Tibial nerve (tissue), 4 donors: ENCODE results near the gene TBC1D14.

Experiments used
- CTCF ChIP-seq, 5 experiments: fragments of 200-600 bp in 3 of 5; fragments of 450-650 bp in 2 of 5; sonication (generic) in 3 of 5; IDR thresholded peaks; one replicate each; pipeline ENCODE4 v1.5.1; 2016 to 2019; ENCODE audit warnings: antibody characterized with exemption in 5 of 5, mild to moderate bottlenecking in 3 of 5, moderate library complexity in 2 of 5
- EP300 ChIP-seq, 2 donors: sonication (generic); formaldehyde crosslinking; IDR thresholded peaks; one replicate each; pipeline ENCODE4 v1.6.1; 2017; ENCODE audit warnings: antibody characterized with exemption in 2 of 2, mild to moderate bottlenecking in 1 of 2
- POLR2A ChIP-seq, 2 donors: fragments of 450-650 bp; IDR thresholded peaks; one replicate each; pipeline ENCODE4 v1.6.1; 2017; ENCODE audit warnings: antibody characterized with exemption in 2 of 2, mild to moderate bottlenecking in 2 of 2, moderate library complexity in 2 of 2

- no peak for TF ChIP-seq CTCF (IDR thresholded peaks at IDR 0.05)
- no peak for TF ChIP-seq EP300 (IDR thresholded peaks at IDR 0.05)
- no peak for TF ChIP-seq POLR2A (IDR thresholded peaks at IDR 0.05)
These were observed 76.6 kb downstream of the TBC1D14 start for GRCh38 chr4:6986072-6986780.
